ENCODE results near the gene PSMD3. TPM values are rescaled to one million over a fixed set of nuclear protein-coding genes. Genes with fewer than 3 reads are reported as not detected.

Gene PSMD3
- total and polyA plus RNA-seq, 9 of the 15 experiments (the other 6 are each of a cell fraction or from before 2014, with no cell fraction given): 2.0 to 251 (median 135) TPM

DNA sequence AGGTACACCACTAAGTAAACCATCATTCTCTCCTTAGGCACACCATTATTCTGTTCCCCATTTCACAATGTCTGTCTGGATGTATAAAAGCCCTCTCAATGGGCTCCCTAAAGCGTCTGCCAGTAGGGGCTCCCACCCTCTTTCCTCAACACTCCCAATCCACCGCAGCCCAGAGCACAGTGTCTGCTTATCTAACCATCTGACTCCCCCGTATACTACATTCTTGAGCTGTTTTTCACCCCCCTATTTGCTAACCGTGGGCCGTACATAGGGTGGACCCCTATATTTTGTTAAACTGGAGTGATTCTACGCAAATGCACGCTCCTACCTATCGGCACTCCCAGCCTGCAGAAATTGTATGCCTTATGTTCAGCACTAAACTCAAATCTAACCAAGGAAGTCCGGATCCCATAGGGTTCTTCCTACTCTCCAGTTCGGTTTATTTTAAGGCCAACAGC, 685 bp upstream of the PSMD3 start:
- Histone ChIP-seq H3K79me2 (ENCODE audit: control insufficient read depth, insufficient read depth, low read length) (peaks cover 39% of the 10 kb centered on the region), H3K9me3 (replicated peaks; ENCODE audit: control insufficient read depth, insufficient read depth, low read depth, low read length) (no peaks in the 10 kb centered on the region), H3K9ac (ENCODE audit: insufficient read depth in 1 of 2, low read depth in 2 of 2, low read length in 2 of 2) (peak overlapping the region; percentile 93 to 98), H3K36me3 (ENCODE audit: control insufficient read depth, insufficient read depth, low read length) (peaks cover 30% of the 10 kb centered on the region), H3K9me1 (ENCODE audit: control insufficient read depth, insufficient read depth, low read length) (no peaks in the 10 kb centered on the region), H4K20me1 (replicated peaks; ENCODE audit: control insufficient read depth, insufficient read depth, low read length) (peaks cover 10% of the 10 kb centered on the region), H2AFZ (ENCODE audit: low read depth, low read length) (peak overlapping the region; percentile 97), H3K27ac (ENCODE audit: extremely low read depth, low read depth, low read length) (peak overlapping the region; percentile 98), H3K4me2 (ENCODE audit: insufficient read depth, low read length) (peak overlapping the region; percentile 92), H3K27me3 (ENCODE audit: control insufficient read depth in 2 of 2, insufficient read depth in 2 of 2, low read length in 2 of 2) (no peaks in the 10 kb centered on the region), H3K4me3 (peak overlapping the region; percentile 98), H3K4me1 (replicated peaks in 1 of 2; ENCODE audit: control insufficient read depth in 2 of 2, insufficient read depth in 2 of 2, low read length in 2 of 2) (peaks cover 5 to 12% of the 10 kb centered on the region in 2 experiments; a peak in 3 of 5 replicates)
- no peak for FAIRE-seq
- intact Hi-C loops (cut with micrococcal nuclease): loop anchor here (1.0 kb wide), 4 partner anchors 21 to 358 kb away; no protein-coding TSS in a partner anchor
- ChIA-PET POLR2A (interaction anchor here (0.6 to 3.7 kb wide), 10 partner anchors 9 to 1108 kb away, joined by 3 to 16 read pairs (median 4); no protein-coding TSS in a partner anchor), CTCF (ENCODE audit: low intra/inter-chr PET ratio) (interaction anchor here (0.6 to 1.8 kb wide), 4 partner anchors 21 to 441 kb away, joined by 3 to 13 read pairs (median 5); no protein-coding TSS in a partner anchor)
- ATAC-seq: peak; percentile 73
- BruUV-seq (replicated peaks): TSS peak; percentile 79
- in situ Hi-C loops (cut with MboI): no loop called here
- whole genome bisulfite sequencing (ENCODE audit: insufficient coverage, low coverage, missing lambda C conversion rate): 2% methylated on average over 10 of the region's 10 CpGs
- peak; percentile 74 to 82 (median 79) for DNase-seq (ENCODE audit: extremely low read depth in 1 of 4, low spot score in 3 of 4)
- TF ChIP-seq, protein P1, sequence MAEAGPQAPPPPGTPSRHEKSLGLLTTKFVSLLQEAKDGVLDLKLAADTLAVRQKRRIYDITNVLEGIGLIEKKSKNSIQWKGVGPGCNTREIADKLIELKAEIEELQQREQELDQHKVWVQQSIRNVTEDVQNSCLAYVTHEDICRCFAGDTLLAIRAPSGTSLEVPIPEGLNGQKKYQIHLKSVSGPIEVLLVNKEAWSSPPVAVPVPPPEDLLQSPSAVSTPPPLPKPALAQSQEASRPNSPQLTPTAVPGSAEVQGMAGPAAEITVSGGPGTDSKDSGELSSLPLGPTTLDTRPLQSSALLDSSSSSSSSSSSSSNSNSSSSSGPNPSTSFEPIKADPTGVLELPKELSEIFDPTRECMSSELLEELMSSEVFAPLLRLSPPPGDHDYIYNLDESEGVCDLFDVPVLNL (CRISPR knock-in tag; IDR thresholded peaks at IDR 0.05; ENCODE audit: low read depth): no peak
- TF ChIP-seq EGR1 (conservative IDR thresholded peaks at IDR 0.05) (peak; percentile 73), CC2D1A (IDR thresholded peaks at IDR 0.05) (no peak), YY1 (IDR thresholded peaks at IDR 0.05; ENCODE audit: borderline replicate concordance in 1 of 3, control insufficient read depth in 1 of 3, extremely low read depth in 1 of 3, insufficient read depth in 3 of 3, insufficient read length in 1 of 3, insufficient replicate concordance in 2 of 3, low read depth in 1 of 3, low read length in 2 of 3) (peak in 1 of 3 experiments; percentile 59), RBM17 (IDR thresholded peaks at IDR 0.05; ENCODE audit: borderline replicate concordance, low read depth, low read length) (no peak), GABPA (tag; conservative IDR thresholded peaks at IDR 0.05; ENCODE audit: low read depth) (no peak), CBX3 (IDR thresholded peaks at IDR 0.05; ENCODE audit: borderline replicate concordance in 1 of 2, low read length in 2 of 2) (no peak; a peak in 1 of 3 replicates), PPARD (CRISPR knock-in tag; IDR thresholded peaks at IDR 0.05) (no peak), STAT6 (CRISPR knock-in tag; IDR thresholded peaks at IDR 0.05) (0 out of 2 replicates have a peak, but pooled peaks have one; percentile 57), ETS1 (conservative IDR thresholded peaks at IDR 0.05; ENCODE audit: control insufficient read depth, low read depth, low read length) (no peak), JUND (IDR thresholded peaks at IDR 0.05; ENCODE audit: borderline replicate concordance, low read depth, low read length) (0 out of 2 replicates have a peak, but pooled peaks have one; percentile 38), JUND (tag; IDR thresholded peaks at IDR 0.05; ENCODE audit: borderline replicate concordance, low read depth, low read length) (no peak; the same call in 2 of the 3 replicates), NFIC (IDR thresholded peaks at IDR 0.05) (0 out of 2 replicates have a peak, but pooled peaks have one; percentile 4)
- TF ChIP-seq, protein P2, sequence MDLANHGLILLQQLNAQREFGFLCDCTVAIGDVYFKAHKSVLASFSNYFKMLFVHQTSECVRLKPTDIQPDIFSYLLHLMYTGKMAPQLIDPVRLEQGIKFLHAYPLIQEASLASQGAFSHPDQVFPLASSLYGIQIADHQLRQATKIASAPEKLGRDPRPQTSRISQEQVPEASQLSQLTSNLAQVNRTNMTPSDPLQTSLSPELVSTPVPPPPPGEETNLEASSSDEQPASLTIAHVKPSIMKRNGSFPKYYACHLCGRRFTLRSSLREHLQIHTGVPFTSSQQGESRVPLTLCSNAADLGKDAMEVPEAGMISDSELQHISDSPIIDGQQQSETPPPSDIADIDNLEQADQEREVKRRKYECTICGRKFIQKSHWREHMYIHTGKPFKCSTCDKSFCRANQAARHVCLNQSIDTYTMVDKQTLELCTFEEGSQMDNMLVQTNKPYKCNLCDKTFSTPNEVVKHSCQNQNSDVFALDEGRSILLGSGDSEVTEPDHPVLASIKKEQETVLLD (IDR thresholded peaks at IDR 0.05): peak; percentile 76; the same call in 1 of the 2 replicates

All from K562 (cell line).